Activated B cell treated with CpG ODN at 0.5 μM for 24 hours (primary cell): Measurements from ENCODE around the gene ROMO1. TPM values are rescaled to one million over a fixed set of nuclear protein-coding genes. Genes with fewer than 3 reads are reported as not detected.
"Not testable (repeated sequence)": the region's sequence is repeated elsewhere in the genome, so short reads cannot be mapped to it uniquely, and the experiment has no call there.

ENCODE experiments used
- ATAC-seq: fragments of 200-7000 bp; cut with Tn5 transposase; one replicate; pipeline ENCODE4 v1.10.0; 2021; ENCODE audit warnings: low read depth, mild to moderate bottlenecking, moderate library complexity
- CTCF ChIA-PET: fragments of 350-600 bp; sonication (Branson Sonifier 250); formaldehyde crosslinking; loops from one replicate; lab custom pipeline; 2021; ENCODE audit warnings: antibody characterized with exemption; lab: Charles Lee
- POLR2A ChIA-PET: fragments of 350-600 bp; sonication (Branson Sonifier 250); formaldehyde crosslinking; loops from one replicate; lab custom pipeline; 2021; ENCODE audit warnings: antibody characterized with exemption; lab: Charles Lee
- DNase-seq: peaks from one replicate; pipeline ENCODE4 v3.0.0; 2022
- H3K27ac Mint-ChIP-seq: one replicate; pipeline ENCODE4 v1.8.0; 2020; ENCODE audit warnings: mixed read lengths
- H3K27me3 Mint-ChIP-seq: one replicate; pipeline ENCODE4 v1.8.0; 2021; ENCODE audit warnings: mixed read lengths
- H3K36me3 Mint-ChIP-seq: one replicate; pipeline ENCODE4 v1.8.0; 2021; ENCODE audit warnings: low read depth, mixed read lengths
- H3K4me1 Mint-ChIP-seq: one replicate; pipeline ENCODE4 v1.8.0; 2021; ENCODE audit warnings: mixed read lengths
- H3K4me3 Mint-ChIP-seq: one replicate; pipeline ENCODE4 v1.8.0; 2020; ENCODE audit warnings: mild to moderate bottlenecking, mixed read lengths
- H3K9me3 Mint-ChIP-seq: one replicate; pipeline ENCODE4 v1.8.0; 2020; ENCODE audit warnings: mixed read lengths
- CTCF ChIP-seq: fragments of 200-600 bp; IDR thresholded peaks from one replicate; pipeline ENCODE4 v1.8.0; 2022; ENCODE audit warnings: antibody characterized with exemption, mild to moderate bottlenecking
- intact Hi-C: fragments of 100-400 bp; cut with micrococcal nuclease; formaldehyde crosslinking; loops from one replicate; pipeline ENCODE4 v1.15.1; 2024
- total RNA-seq: library from RNA; stranded (reverse); gene quantifications from 2 replicates; pipeline ENCODE4 v1.2.3, GENCODE V29; 2022

The ROMO1 gene
- total RNA-seq, 1 donor from 2014 or later = 96.8 TPM

DNA sequence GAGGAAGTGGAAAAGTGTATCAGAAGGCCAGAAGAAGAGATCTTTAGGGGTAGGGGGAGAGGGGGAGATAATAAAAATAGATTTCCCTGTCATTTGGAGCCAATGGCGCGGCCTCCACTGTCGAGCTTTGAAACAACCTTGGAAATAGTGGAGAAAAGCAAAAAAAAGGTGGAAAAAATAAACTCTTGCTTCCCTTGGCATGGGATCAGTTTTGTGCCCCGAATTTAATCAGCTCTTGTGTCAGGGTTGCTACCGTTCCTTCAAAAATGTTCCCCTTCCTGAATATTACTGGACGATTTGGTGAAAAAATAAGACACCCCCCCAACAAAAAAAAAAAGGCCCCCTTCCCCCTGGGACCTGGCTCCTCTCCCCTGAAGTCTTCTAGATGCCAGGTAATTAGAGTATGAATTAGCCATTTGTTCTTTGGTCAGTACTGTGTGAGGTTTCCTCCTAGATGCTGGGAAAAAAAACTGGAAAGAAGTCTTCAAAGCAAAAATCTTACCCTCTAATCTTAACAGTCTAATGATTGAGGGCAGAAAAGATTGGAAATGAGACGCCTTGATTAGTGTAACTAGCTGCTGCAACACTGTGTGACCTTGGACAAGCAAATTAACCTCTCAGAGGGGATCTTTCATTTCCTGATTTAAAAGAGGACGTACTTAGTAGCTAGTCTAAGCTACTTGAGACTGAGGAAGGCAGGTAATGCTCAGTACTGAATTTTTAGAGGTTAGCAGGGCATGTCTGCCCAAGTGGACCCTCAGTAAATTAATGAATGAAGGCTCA, 43.7 kb downstream of the ROMO1 start:
- peaks cover 43% of the 10 kb centered on the region for H3K36me3 Mint-ChIP-seq
- H3K27ac Mint-ChIP-seq = peak overlapping the region; percentile 99
- intact Hi-C loops = loop anchor here (1.0 to 5.0 kb wide), 11 partner anchors 25 to 786 kb away; partner anchors contain the start of genes CPNE1, ERGIC3, GSS and MYH7B
- ChIA-PET POLR2A (interaction anchor here (0.5 to 12.0 kb wide), 55 partner anchors 9 to 1750 kb away, joined by 3 to 764 read pairs (median 5); partner anchors contain the start of genes CEP250, CPNE1, EIF2S2 and EIF6), CTCF (interaction anchor here (0.8 to 2.4 kb wide), 8 partner anchors 12 to 279 kb away, joined by 3 to 21 read pairs (median 5); partner anchors contain the start of genes PHF20 and SCAND1)
- no peaks in the 10 kb centered on the region for H3K27me3 Mint-ChIP-seq
- H3K4me1 Mint-ChIP-seq = peaks cover 46% of the 10 kb centered on the region
- DNase-seq (no peak), ATAC-seq (peak; percentile 23)
- H3K4me3 Mint-ChIP-seq = peak overlapping the region; percentile 99
- no peaks in the 10 kb centered on the region for H3K9me3 Mint-ChIP-seq
- TF ChIP-seq CTCF = no peak

GRCh38 chr20:35743693-35744491, 44.7 kb downstream of the ROMO1 start:
- intact Hi-C loops = loop anchor here (1.0 to 5.0 kb wide), 3 partner anchors 24 to 787 kb away; partner anchors contain the start of genes GSS and MYH7B
- CTCF ChIA-PET = interaction anchor here (2.4 kb wide), 1 partner anchor 24 kb away, joined by 19 read pairs; no protein-coding TSS in a partner anchor

GRCh38 chr20:35744492-35744841, 45.3 kb downstream of the ROMO1 start:
- Mint-ChIP-seq H3K27ac (peak overlapping the region; percentile 99), H3K36me3 (peaks cover 30% of the 10 kb centered on the region), H3K4me1 (peaks cover 33% of the 10 kb centered on the region), H3K4me3 (peak overlapping the region; percentile 99)
- POLR2A ChIA-PET = interaction anchor here (0.5 to 12.0 kb wide), 8 partner anchors 11 to 209 kb away, joined by 3 to 764 read pairs (median 26); partner anchors contain the start of genes CPNE1, PHF20, RBM12 and SCAND1
- H3K27me3 Mint-ChIP-seq, ATAC-seq, CTCF ChIA-PET, DNase-seq, H3K9me3 Mint-ChIP-seq: not testable (repeated sequence)
- intact Hi-C loops = loop anchor here (5.0 kb wide), 1 partner anchor 787 kb away; the partner anchor contains the start of genes GSS and MYH7B

More at GRCh38 chr20:35743693-35744491, 44.7 kb downstream of the ROMO1 start:
- peak overlapping the region; percentile 99 for H3K27ac Mint-ChIP-seq
- no peaks in the 10 kb centered on the region for H3K27me3 Mint-ChIP-seq
- ATAC-seq (no peak), DNase-seq (no peak)
- H3K9me3 Mint-ChIP-seq = no peaks in the 10 kb centered on the region
- POLR2A ChIA-PET = interaction anchor here (0.5 to 12.0 kb wide), 25 partner anchors 8 to 1003 kb away, joined by 3 to 764 read pairs (median 11); partner anchors contain the start of genes CEP250, CPNE1, ERGIC3 and MMP24OS
- TF ChIP-seq CTCF = no peak
- H3K4me3 Mint-ChIP-seq = peak overlapping the region; percentile 99
- H3K36me3 Mint-ChIP-seq = peaks cover 34% of the 10 kb centered on the region
- peaks cover 36% of the 10 kb centered on the region for H3K4me1 Mint-ChIP-seq

Other genes with a start within 250 kb of the ROMO1 start
- gene CEP250, start 243.8 kb upstream of the ROMO1 start, total RNA-seq = 49.6 and 54.7 TPM in 2 replicates
- not detected in 2 replicates for gene C20orf173, start 169.8 kb upstream of the ROMO1 start, total RNA-seq
- gene ERGIC3, start 157.3 kb upstream of the ROMO1 start, total RNA-seq = 159 and 183 TPM in 2 replicates
- gene SPAG4, start 83.6 kb upstream of the ROMO1 start, total RNA-seq = 1.5 and 2.2 TPM in 2 replicates
- 234 and 264 TPM in 2 replicates for gene CPNE1, start 34.5 kb upstream of the ROMO1 start, total RNA-seq
- gene RBM12, start 34.5 kb upstream of the ROMO1 start, total RNA-seq = 129 and 139 TPM in 2 replicates
- gene NFS1, start 53 bp upstream of the ROMO1 start, total RNA-seq = 27.1 and 30.6 TPM in 2 replicates
- gene RBM39, start 42.9 kb downstream of the ROMO1 start, total RNA-seq = 432 and 483 TPM in 2 replicates
- gene PHF20, start 72.6 kb downstream of the ROMO1 start, total RNA-seq = 72.3 and 86.0 TPM in 2 replicates